H1 (cell line): ENCODE data around the gene ITPKC. TPM values are rescaled to one million over a fixed set of nuclear protein-coding genes. Genes with fewer than 3 reads are reported as not detected.

Experiments used
- ASH2L ChIP-seq: fragments of 200-600, 300-600 bp; sonication (generic); IDR thresholded peaks from one replicate; pipeline ENCODE4 v1.7.1; 2017; ENCODE audit warnings: low read length
- ATF3 ChIP-seq: IDR thresholded peaks from 2 replicates; pipeline ENCODE4 v1.6.1; 2011; ENCODE audit warnings: low read depth, mild to moderate bottlenecking, low read length; ENCODE audit not compliant: insufficient read depth
- CBX8 ChIP-seq: fragments of 300-800, 300-1000 bp; sonication (generic); IDR thresholded peaks from 2 replicates; pipeline ENCODE4 v1.7.1; 2016; ENCODE audit warnings: low read depth, low read length, borderline replicate concordance
- KDM5A ChIP-seq: fragments of 200-600 bp; IDR thresholded peaks from 2 replicates; pipeline ENCODE4 v1.7.1; 2012; ENCODE audit warnings: mild to moderate bottlenecking, low read length, inconsistent platforms, mixed read lengths
- POU5F1 ChIP-seq: IDR thresholded peaks from 2 replicates; pipeline ENCODE4 v1.6.1; 2011; ENCODE audit warnings: low read depth, mild to moderate bottlenecking, low read length, moderate library complexity
- SRF ChIP-seq: IDR thresholded peaks from 2 replicates; pipeline ENCODE4 v1.6.1; 2011; ENCODE audit warnings: mild to moderate bottlenecking, low read depth, low read length, moderate library complexity
- polyA plus RNA-seq, 7 experiments: library from polyadenylated mRNA; depleted of rRNA in 3 of 7; stranded (reverse) in 5 of 7; unstranded in 2 of 7; fragments of >200 nt in 5 of 7; fragments of 200-250 nt in 2 of 7; gene quantifications; 1 replicate in 5 of 7; 2 replicates in 1 of 7; 4 replicates in 1 of 7; pipeline versions ENCODE4 v1.2.1 to v1.2.3, GENCODE V29; 2011 to 2013; ENCODE audit warnings: missing spikeins in 2 of 7, mixed read lengths in 2 of 7
- total RNA-seq: library from RNA; stranded (reverse); fragmentation: NEBNext Ultra II Directional; extraction: Animal tissue kit (Norgen Biotek cat#: 25700); gene quantifications from 2 replicates; pipeline ENCODE4 v1.2.1, GENCODE V29; 2021
- TF ChIP-seq, protein P1 (sequence below): fragments of 300-600 bp; sonication (generic); IDR thresholded peaks from 2 replicates; pipeline ENCODE4 v1.7.1; 2012; ENCODE audit warnings: low read length, moderate library complexity, mild to moderate bottlenecking, inconsistent platforms; ENCODE audit not compliant: insufficient replicate concordance
- TF ChIP-seq, protein P2 (sequence below): IDR thresholded peaks from 2 replicates; pipeline ENCODE4 v1.6.1; 2011; ENCODE audit warnings: low read length, improper control_type of control experiment

ITPKC gene
- total and polyA plus RNA-seq, 2 of the 8 experiments (the other 6 are each of a cell fraction or from before 2014, with no cell fraction given) = 5.2 to 8.9 TPM

DNA sequence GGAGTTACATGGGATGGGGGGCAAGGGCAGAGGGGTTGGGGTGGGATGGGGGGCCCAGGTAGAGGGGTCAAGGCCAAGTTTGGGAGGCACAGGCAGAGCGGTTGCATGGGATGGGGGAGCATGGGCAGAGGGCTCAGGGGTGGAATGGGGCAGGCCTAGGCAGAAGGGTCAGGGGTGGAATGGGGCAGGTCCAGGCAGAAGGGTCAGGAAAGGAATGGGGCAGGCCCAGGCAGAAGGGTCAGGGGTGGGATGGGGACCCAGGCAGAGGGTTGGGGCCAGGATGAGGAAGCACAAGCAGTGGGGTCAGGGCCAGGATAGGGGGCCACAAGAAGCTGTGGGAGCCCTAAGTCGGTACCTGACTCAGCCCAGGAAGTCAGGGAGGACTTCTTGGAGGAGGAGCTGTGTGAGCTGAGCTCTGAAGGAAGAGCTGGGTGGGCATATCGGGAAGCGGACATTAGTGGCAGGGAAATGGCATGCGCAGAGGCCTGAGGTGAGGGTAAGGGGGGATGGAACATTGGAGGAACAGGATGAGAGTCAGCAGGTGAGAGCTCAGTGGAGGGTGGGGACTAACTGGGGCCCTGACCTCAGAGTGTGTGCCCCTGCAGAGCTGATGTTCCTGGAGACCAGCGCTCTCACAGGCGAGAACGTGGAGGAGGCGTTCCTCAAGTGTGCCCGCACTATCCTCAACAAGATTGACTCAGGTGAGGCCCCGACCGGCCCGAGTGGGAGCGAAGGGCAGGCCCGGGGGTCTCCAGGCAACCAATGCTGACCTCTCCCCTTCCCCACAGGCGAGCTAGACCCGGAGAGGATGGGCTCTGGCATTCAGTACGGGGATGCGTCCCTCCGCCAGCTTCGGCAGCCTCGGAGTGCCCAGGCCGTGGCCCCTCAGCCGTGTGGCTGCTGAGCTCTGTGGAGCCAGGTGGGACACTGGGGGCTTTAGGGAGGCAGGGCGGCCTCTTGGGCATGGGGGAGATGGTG, 69.4 kb downstream of the ITPKC start (continued):
- TF ChIP-seq, protein P1, sequence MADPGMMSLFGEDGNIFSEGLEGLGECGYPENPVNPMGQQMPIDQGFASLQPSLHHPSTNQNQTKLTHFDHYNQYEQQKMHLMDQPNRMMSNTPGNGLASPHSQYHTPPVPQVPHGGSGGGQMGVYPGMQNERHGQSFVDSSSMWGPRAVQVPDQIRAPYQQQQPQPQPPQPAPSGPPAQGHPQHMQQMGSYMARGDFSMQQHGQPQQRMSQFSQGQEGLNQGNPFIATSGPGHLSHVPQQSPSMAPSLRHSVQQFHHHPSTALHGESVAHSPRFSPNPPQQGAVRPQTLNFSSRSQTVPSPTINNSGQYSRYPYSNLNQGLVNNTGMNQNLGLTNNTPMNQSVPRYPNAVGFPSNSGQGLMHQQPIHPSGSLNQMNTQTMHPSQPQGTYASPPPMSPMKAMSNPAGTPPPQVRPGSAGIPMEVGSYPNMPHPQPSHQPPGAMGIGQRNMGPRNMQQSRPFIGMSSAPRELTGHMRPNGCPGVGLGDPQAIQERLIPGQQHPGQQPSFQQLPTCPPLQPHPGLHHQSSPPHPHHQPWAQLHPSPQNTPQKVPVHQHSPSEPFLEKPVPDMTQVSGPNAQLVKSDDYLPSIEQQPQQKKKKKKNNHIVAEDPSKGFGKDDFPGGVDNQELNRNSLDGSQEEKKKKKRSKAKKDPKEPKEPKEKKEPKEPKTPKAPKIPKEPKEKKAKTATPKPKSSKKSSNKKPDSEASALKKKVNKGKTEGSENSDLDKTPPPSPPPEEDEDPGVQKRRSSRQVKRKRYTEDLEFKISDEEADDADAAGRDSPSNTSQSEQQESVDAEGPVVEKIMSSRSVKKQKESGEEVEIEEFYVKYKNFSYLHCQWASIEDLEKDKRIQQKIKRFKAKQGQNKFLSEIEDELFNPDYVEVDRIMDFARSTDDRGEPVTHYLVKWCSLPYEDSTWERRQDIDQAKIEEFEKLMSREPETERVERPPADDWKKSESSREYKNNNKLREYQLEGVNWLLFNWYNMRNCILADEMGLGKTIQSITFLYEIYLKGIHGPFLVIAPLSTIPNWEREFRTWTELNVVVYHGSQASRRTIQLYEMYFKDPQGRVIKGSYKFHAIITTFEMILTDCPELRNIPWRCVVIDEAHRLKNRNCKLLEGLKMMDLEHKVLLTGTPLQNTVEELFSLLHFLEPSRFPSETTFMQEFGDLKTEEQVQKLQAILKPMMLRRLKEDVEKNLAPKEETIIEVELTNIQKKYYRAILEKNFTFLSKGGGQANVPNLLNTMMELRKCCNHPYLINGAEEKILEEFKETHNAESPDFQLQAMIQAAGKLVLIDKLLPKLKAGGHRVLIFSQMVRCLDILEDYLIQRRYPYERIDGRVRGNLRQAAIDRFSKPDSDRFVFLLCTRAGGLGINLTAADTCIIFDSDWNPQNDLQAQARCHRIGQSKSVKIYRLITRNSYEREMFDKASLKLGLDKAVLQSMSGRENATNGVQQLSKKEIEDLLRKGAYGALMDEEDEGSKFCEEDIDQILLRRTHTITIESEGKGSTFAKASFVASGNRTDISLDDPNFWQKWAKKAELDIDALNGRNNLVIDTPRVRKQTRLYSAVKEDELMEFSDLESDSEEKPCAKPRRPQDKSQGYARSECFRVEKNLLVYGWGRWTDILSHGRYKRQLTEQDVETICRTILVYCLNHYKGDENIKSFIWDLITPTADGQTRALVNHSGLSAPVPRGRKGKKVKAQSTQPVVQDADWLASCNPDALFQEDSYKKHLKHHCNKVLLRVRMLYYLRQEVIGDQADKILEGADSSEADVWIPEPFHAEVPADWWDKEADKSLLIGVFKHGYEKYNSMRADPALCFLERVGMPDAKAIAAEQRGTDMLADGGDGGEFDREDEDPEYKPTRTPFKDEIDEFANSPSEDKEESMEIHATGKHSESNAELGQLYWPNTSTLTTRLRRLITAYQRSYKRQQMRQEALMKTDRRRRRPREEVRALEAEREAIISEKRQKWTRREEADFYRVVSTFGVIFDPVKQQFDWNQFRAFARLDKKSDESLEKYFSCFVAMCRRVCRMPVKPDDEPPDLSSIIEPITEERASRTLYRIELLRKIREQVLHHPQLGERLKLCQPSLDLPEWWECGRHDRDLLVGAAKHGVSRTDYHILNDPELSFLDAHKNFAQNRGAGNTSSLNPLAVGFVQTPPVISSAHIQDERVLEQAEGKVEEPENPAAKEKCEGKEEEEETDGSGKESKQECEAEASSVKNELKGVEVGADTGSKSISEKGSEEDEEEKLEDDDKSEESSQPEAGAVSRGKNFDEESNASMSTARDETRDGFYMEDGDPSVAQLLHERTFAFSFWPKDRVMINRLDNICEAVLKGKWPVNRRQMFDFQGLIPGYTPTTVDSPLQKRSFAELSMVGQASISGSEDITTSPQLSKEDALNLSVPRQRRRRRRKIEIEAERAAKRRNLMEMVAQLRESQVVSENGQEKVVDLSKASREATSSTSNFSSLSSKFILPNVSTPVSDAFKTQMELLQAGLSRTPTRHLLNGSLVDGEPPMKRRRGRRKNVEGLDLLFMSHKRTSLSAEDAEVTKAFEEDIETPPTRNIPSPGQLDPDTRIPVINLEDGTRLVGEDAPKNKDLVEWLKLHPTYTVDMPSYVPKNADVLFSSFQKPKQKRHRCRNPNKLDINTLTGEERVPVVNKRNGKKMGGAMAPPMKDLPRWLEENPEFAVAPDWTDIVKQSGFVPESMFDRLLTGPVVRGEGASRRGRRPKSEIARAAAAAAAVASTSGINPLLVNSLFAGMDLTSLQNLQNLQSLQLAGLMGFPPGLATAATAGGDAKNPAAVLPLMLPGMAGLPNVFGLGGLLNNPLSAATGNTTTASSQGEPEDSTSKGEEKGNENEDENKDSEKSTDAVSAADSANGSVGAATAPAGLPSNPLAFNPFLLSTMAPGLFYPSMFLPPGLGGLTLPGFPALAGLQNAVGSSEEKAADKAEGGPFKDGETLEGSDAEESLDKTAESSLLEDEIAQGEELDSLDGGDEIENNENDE = no peak
- TF ChIP-seq, protein P2, sequence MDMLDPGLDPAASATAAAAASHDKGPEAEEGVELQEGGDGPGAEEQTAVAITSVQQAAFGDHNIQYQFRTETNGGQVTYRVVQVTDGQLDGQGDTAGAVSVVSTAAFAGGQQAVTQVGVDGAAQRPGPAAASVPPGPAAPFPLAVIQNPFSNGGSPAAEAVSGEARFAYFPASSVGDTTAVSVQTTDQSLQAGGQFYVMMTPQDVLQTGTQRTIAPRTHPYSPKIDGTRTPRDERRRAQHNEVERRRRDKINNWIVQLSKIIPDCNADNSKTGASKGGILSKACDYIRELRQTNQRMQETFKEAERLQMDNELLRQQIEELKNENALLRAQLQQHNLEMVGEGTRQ = no peak
- TF ChIP-seq KDM5A (no peak), POU5F1 (no peak), CBX8 (no peak), SRF (no peak), ASH2L (no peak), ATF3 (no peak)
